Gastroesophageal sphincter (tissue), 2 donors: ENCODE data around the gene NREP.

Experiments
- EP300 ChIP-seq: sonication (generic); formaldehyde crosslinking; IDR thresholded peaks from one replicate; pipeline ENCODE4 v1.6.1; 2017; ENCODE audit warnings: antibody characterized with exemption, mild to moderate bottlenecking
- POLR2A ChIP-seq, 2 donors: fragments of 450-650 bp; IDR thresholded peaks; one replicate each; pipeline ENCODE4 v1.6.1; 2017; ENCODE audit warnings: antibody characterized with exemption in 2 of 2, mild to moderate bottlenecking in 2 of 2, moderate library complexity in 1 of 2

DNA sequence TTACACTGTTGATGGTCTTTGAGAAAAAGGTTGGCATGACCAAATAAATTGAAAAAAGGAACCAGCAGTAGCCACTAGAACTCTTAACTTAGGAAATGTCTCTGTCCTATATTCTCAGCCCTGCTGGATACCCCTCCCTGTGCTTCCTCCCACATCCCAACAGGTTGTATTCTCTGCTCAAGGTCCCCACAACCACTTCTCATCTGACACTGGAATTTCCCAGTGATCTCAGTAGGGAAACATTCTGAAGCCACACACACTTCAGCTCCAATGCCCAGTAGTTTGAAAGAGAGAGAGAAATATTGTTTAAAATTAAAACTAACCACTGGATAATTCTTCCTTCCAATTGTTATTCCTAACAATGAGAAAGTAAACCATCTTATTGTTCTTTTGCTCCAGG, 30.0 kb upstream of the NREP start:
- TF ChIP-seq POLR2A (IDR thresholded peaks at IDR 0.05) (no peak), EP300 (no peak)
